ENCODE data around the gene LACC1.

LACC1 gene

DNA sequence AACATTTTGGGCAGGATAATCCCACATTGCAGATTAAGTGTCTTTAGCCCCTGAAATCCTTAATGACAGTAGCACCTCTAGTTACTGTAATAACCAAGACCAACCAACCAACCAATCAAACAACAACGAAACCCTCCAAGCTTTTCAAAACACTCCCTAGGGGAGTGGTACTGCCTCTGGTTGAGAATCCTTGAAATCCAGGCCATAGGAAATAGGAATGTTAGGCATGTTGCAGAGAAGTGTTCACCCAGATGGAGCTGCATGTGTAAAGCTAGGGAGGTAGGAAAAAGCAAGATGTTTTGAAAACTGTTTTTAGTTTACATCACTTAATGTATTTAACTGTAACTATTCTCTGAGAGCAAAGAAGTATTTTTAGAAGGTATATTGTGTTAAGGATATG lies 4.5 kb downstream of the LACC1 start:
- no peak for TF ChIP-seq CTCF (IDR thresholded peaks at IDR 0.05; ENCODE audit: insufficient read depth, low read length, poor library complexity, severe bottlenecking)
- Histone ChIP-seq H3K4me3 (replicated peaks; ENCODE audit: low read depth, low read length) (no peak overlapping the region), H3K27me3 (replicated peaks; ENCODE audit: control insufficient read depth, insufficient read depth, low read length) (no peaks in the 10 kb centered on the region), H3K36me3 (ENCODE audit: control insufficient read depth, insufficient read depth, low read length) (no peaks in the 10 kb centered on the region)
- no peak for DNase-seq (ENCODE audit: extremely low read depth, insufficient read length)

- no peak overlapping the region for H3K4me3 ChIP-seq (replicated peaks; ENCODE audit: low read depth, low read length)
- no peaks in the 10 kb centered on the region for H3K27me3 ChIP-seq (replicated peaks; ENCODE audit: control insufficient read depth, insufficient read depth, low read length)
- TF ChIP-seq CTCF (IDR thresholded peaks at IDR 0.05; ENCODE audit: insufficient read depth, low read length, poor library complexity, severe bottlenecking) = peak; percentile 24
- no peaks in the 10 kb centered on the region; the same call in 1 of the 2 replicates for H3K36me3 ChIP-seq (ENCODE audit: control insufficient read depth, insufficient read depth, low read length)
- DNase-seq (ENCODE audit: extremely low read depth, insufficient read length) = no peak
Measured at GRCh38 chr13:43894438-43894837, 14.7 kb downstream of the LACC1 start.

- Histone ChIP-seq H3K4me3 (replicated peaks; ENCODE audit: low read depth, low read length) (no peak overlapping the region), H3K36me3 (ENCODE audit: control insufficient read depth, insufficient read depth, low read length) (no peaks in the 10 kb centered on the region), H3K27me3 (replicated peaks; ENCODE audit: control insufficient read depth, insufficient read depth, low read length) (no peaks in the 10 kb centered on the region)
- no peak for DNase-seq (ENCODE audit: extremely low read depth, insufficient read length)
- no peak for TF ChIP-seq CTCF (IDR thresholded peaks at IDR 0.05; ENCODE audit: insufficient read depth, low read length, poor library complexity, severe bottlenecking)
Measured at GRCh38 chr13:43895940-43896339, 16.2 kb downstream of the LACC1 start.

- peak; percentile 54 for TF ChIP-seq CTCF (IDR thresholded peaks at IDR 0.05; ENCODE audit: insufficient read depth, low read length, poor library complexity, severe bottlenecking)
- Histone ChIP-seq H3K36me3 (ENCODE audit: control insufficient read depth, insufficient read depth, low read length) (no peaks in the 10 kb centered on the region), H3K27me3 (replicated peaks; ENCODE audit: control insufficient read depth, insufficient read depth, low read length) (no peaks in the 10 kb centered on the region; the same call in 1 of the 2 replicates), H3K4me3 (replicated peaks; ENCODE audit: low read depth, low read length) (no peak overlapping the region)
- DNase-seq (ENCODE audit: extremely low read depth, insufficient read length) = no peak
Measured at GRCh38 chr13:43905435-43906031, 25.8 kb downstream of the LACC1 start.

DNA sequence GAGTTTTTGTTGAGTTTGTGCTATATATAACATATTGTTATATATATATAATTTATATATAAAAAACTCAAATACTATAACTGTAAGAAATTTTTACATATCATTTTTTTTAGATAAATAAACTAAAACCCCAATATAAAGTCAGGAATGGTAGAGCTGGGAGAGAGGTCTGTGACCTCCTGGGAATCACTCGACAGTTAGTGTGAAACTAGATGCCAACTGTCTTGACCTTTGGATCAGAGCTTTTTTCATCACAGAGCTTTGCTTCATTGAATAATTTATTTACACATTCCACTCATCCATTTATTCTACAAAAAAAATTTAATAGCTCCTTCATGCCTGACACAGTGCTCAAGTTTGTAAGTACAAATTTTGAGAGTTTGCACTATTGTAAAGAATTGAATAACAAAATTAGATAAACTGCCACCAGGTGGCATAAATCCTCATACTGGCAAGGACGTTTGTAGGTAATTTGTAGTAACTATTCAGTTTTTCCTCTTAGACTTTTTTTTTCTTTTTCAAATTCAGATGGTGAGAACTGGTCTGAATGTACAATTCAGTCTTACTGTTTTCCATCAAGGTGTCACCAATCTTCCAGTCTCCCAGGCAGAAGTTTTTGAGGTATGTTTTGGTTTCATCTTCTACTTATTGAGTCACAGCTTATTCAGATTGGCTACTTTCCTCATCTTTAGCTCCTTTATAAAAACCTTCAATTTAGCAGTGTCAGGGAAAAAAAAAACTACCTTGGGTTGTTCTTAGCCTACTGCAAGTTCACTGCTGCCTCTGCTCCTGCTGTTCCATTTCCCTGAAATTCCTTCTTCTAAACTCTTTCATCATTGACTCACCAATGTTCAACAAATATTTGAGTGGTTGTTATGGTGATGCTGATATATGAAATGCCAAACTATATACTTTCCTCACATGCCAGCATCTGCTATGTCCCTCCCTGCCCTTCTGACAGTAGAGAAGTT lies 28.7 kb downstream of the LACC1 start:
- TF ChIP-seq CTCF (IDR thresholded peaks at IDR 0.05; ENCODE audit: insufficient read depth, low read length, poor library complexity, severe bottlenecking) = peak; percentile 39
- no peaks in the 10 kb centered on the region; the same call in 1 of the 2 replicates for H3K27me3 ChIP-seq (replicated peaks; ENCODE audit: control insufficient read depth, insufficient read depth, low read length)
- DNase-seq (ENCODE audit: extremely low read depth, insufficient read length) = no peak
- H3K36me3 ChIP-seq (ENCODE audit: control insufficient read depth, insufficient read depth, low read length) = no peaks in the 10 kb centered on the region
- H3K4me3 ChIP-seq (replicated peaks; ENCODE audit: low read depth, low read length) = no peak overlapping the region

Data from GM06990 (cell line).